ENCODE measurements around the gene SLC46A3.

GRCh38 chr13:28763887-28764286, 45.1 kb upstream of the SLC46A3 start:
- TF ChIP-seq GATA3 (IDR thresholded peaks at IDR 0.05; ENCODE audit: borderline replicate concordance) (no peak), CTCF (IDR thresholded peaks at IDR 0.05) (no peak), POLR2A (IDR thresholded peaks at IDR 0.05; ENCODE audit: low read length) (no peak), HMGXB4 (CRISPR knock-in tag; IDR thresholded peaks at IDR 0.05; ENCODE audit: borderline replicate concordance) (no peak), CBX8 (IDR thresholded peaks at IDR 0.05) (no peak), RNF2 (IDR thresholded peaks at IDR 0.05; ENCODE audit: borderline replicate concordance, low read depth) (no peak), EP300 (IDR thresholded peaks at IDR 0.05) (no peak), HOXA7 (CRISPR knock-in tag; IDR thresholded peaks at IDR 0.05) (no peak), CHD2 (IDR thresholded peaks at IDR 0.05; ENCODE audit: low read length, partially characterized antibody) (no peak), KDM5A (IDR thresholded peaks at IDR 0.05) (no peak), RAD21 (conservative IDR thresholded peaks at IDR 0.05 in 1 of 2, IDR thresholded peaks at IDR 0.05 in 1 of 2) (no peak), JUN (IDR thresholded peaks at IDR 0.05) (no peak), POLR2AphosphoS2 (conservative IDR thresholded peaks at IDR 0.05; ENCODE audit: low read length) (no peak)
